SH-SY5Y (cell line): ENCODE results near the gene CRELD2.

ENCODE experiments used
- GATA2 ChIP-seq: IDR thresholded peaks from 2 replicates; pipeline ENCODE4 v1.6.1; 2011; ENCODE audit warnings: mild to moderate bottlenecking, low read depth, low read length
- GATA3 ChIP-seq: IDR thresholded peaks from 2 replicates; pipeline ENCODE4 v1.6.1; 2011; ENCODE audit warnings: low read depth, mild to moderate bottlenecking, low read length, moderate library complexity

GRCh38 chr22:49947296-49947622 is 28.8 kb downstream of the CRELD2 start:
- TF ChIP-seq GATA2 = no peak
- no peak for TF ChIP-seq GATA3
